GM19035 (cell line): ENCODE measurements around the gene C3orf85.

Experiments used
- ATAC-seq: cut with Tn5 transposase; IDR thresholded peaks from one replicate; pipeline ENCODE4 v1.9.1; 2021; ENCODE audit not compliant: unreplicated experiment

Gene C3orf85

DNA sequence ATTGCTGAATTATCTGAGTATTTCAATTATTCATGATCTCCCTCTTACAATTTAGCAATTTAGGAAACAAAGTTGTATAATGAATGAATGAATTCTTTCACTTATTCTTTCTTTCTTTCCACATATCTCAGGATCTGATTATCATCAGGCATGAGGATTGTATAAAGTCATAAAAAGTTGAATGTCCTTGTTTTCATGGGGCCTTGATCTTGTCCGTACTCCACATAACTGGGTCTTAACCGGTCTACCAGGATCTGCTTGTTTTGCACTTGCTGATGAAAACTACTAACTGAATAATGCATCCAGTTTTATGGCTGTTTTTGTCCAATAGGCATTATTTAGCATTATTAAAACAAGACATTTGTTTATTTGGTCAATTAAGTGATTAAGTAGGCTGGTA, 12.6 kb downstream of the C3orf85 start:
- ATAC-seq = no peak

DNA sequence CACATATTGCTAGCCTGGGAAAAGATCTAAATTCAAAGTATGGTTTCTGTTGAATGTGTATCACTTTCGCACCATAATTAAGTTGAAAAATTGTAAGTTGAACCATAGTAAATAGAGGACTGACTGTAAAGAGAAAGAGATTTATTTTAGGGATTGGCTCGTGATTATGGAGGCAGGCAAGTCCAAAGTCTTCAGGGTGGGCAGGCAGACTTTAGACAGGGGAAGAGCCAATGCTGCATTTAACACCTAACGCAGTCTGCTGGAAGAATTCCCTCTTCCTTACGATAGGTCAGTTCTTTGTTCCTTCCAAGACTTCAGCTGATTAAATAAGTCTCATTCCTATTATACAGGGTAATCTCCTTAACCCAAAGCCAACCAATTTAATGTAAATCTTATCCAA, 15.8 kb downstream of the C3orf85 start:
- ATAC-seq = no peak

DNA sequence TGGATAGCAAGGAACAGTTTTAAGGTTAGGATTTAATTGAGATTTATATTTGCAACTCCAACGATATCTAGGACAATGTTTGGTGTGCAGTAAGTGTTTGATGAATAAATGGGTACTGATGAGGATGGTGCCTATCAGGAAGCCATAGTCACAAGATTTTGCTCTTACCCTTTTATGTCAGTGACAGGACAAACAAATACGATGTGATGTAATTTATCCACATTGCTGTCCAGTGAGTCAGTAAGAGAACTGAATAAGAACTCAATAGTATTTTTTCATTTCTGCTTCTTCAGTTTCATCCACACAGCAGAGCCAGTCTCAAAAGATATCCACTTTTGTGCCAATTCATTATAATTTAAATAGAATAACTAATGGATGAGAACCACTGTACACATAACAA, 18.5 kb downstream of the C3orf85 start:
- no peak for ATAC-seq

DNA sequence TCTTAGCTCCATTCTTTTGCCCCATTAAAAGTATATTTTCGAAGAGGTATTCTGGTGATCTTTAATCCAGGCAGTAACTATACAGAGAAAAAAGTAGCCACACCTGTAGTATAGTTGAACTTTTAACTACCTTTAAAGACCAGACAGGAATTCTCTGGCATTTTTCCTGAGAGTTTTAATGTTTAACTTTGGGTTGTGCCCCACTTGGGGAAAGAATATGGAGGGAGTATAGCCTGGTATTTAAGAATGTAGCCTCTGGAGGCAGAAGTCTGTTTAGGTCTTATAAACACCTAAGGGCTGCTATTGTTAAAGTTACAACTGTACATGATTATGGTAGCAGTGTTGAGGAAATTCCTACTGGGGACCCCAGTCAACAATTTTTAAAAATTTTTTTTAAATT, 19.3 kb downstream of the C3orf85 start:
- ATAC-seq = no peak

DNA sequence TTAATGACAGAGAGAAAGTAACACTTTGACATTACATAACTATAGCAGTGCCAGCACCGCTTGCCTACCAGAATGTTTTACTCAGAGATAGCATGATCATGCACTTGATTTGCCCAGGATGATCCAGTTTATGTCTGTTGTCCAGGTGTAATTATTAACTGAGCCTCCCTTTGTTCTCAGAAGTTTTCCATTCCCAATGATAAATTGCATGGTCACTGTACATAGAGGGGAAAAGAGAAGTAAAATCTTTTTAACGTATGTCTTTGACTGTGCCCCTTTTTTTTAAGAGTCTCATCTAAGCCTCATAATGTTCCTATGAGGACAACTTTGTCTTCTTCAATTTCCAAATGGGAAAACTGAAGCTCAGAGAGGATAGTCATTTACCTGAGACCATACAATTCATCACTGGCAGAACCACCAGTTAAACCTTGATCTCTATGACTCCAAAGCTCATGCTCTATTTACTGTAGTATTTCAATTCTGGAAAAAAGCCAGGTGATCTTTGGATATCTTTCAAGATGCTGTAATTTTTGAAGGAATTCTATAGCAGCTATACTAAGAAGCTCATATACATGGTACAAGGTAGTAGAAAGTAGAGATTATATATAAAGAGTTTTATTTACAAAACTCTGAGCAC, 25.1 kb downstream of the C3orf85 start:
- ATAC-seq = no peak

DNA sequence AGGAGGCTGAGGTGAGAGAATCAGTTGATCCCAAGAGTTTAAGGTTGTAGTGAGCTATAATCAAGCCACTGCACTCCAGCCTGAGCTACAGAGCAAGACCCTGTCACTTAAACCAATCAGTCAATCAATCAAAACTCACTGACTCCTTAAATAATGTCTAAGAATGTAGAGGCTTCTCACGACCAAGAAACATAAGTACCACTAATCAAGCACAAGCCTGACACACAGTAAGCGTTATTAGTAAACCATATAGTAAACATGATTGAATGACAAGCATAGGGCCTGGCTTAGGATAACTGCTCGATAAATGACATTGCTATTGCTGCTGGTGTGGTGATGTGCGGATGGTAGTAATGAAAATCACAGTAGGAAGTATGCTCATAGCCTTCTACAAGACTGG, 29.4 kb downstream of the C3orf85 start:
- no peak for ATAC-seq

DNA sequence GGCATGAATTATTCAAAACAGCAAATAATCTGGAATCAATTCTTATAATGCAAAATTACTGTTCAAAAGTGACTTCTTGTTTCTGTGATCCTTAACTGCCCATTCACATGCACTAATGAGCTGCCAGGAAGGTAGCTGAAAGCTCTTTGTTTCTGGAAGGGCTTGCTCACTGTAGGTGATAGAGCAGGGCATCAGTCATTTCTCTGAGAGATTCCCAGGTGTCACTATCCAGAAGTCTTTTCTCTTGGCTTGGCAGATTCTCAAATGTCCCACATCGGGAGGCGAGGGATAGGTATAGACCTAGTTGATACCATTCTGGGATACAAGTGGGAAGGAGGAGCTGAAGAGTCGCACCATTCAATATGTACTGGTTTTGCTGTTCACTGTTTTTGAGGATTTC, 35.0 kb downstream of the C3orf85 start:
- ATAC-seq = no peak

DNA sequence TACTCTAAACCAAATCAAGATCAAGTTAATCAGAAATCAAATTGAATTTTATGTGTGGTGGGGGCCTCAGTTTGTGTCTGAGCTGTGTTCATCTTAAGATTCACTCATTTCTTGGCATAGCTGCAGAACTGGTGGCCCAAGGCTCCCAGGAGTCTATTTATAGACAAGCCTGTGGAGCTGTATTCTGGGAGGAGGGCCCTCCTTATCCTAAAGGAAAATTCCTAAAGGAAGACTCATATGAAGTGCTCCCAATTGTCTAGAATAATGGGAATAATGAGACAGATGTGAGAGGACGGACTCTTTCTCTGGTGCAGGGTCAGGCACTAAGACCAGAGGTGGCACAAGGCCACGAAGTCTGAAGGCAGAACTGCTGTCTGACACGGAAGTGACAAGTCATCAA, 38.9 kb downstream of the C3orf85 start:
- ATAC-seq = no peak

DNA sequence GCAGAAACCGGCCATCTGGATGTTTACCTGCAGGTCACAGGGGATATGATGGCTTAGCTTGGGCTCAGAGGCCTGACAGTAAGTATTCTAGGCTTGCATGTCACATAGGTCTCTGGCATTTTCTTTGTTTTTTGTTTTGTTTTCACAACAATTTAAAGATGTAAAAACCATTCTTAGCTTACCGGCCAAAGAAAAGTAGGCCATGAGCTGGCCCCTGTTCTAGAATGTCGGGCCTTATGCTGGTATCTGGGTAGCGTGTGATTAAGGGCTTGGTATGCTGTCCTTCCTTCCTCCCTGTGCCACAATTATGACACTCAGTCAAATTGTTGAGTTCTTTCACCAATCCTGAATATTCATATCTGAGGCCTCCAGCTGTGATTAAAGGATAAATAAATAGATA, 40.2 kb downstream of the C3orf85 start:
- no peak for ATAC-seq

DNA sequence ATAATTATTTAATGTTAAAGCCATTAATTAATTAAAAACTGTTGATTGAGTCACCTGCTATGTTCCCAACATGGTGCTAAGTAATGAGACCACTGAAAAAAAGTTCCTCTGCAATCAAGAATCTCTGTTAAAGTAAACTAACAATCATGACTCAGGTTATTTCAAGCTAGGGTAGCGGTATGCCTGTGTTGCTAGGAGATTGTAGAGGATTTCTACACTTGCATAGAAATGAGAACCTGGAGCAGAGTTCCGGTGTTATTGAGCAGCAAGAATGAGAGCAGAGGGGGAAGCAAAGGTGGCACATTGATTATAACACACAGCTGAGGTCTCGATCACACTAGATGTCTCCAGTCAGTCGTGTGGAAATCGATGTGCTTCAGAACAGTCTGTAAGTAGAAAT, 41.4 kb downstream of the C3orf85 start:
- ATAC-seq = no peak

DNA sequence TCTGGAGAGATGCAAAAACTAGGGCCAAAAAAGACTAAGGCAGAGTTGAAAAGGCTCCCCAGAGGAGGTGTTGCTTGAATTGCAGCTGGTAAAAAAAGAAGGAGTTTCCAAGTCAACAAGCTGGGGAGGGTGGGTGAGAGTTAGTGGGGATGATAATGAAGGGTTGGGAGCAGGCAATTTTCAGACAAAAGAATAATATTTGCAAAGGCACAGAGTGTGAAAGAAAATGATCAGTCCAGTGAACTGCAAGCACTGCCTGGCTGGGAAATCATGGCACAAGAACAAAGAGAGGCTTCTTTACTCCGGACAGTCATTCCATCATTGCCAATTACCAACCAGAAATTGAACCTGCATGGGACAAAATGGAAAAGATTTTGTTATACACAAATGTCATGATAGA, 42.2 kb downstream of the C3orf85 start:
- ATAC-seq = no peak

DNA sequence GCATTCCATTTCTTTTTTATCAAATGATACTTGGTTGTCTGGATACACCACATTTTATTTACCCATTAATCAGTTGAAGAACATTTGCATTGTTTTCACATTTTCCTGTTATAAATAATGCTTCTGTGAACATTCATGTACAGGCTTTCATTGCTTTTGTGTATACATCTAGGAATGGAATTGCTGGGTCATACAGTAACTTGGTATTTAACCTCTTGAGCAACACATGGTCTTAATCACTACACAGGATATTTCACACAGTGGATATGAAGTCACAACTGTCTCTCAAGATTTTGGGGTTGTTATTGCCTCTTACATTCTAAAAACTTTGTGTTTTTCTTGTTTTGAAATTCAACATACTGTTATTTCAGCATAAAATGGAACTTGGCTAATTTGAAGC, 48.2 kb downstream of the C3orf85 start:
- ATAC-seq = no peak

DNA sequence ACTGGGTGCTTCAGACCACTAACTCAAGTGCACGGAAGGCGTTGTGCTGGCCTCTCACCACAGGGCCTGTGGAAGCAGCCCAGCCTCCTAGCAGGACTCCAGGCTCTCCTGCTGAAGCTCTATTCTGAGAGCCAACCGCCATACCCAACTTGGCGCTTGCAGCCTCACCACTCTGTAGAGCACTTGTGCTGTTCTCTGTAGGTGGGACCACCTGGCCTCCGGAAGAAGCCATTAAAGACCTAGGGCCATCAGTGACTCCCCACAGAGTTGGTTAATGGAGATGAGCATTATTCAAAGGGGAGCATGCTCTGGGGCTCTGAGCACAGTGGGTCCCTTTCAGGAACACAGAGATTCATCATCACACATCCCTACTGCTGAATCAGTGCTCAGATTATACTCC, 50.9 kb downstream of the C3orf85 start:
- no peak for ATAC-seq

DNA sequence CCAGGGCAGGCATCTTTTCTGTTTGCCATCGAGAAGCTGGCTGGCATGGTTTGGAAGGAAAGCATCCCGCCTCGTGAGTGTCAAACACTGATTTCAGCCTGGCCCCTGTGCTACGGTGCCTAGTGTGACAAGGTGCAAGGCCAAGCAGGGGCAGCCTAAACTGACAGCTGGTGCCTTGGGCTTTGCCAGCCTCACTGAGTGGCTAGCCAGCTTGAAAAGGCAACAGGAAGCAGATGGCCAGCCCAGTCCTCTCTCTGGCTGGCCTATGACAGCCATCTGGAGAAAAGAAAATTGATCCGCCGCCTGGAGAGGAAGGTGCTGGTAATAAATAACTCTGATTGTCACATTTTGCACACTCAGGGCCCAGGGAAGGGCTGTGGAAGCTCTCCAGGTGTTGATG, 52.2 kb downstream of the C3orf85 start:
- no peak for ATAC-seq

DNA sequence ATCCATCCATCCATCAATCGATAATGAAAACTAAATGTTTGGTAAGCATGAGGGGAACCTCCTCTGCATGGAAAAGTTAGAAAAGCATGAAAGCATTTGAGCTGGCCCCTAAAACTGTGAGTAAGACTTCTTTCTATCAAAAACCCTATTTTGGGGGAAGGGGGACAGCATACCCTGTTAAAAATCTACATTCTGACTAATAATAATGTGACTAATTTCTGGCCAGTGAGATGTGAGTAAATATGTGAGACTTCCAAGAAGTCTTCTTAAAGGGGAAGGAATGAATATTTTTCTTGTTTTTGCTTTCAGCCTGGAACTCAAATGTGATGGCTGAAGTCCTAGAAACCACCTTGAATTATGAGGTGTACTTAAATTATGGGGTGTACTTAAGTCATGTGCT, 54.9 kb downstream of the C3orf85 start:
- ATAC-seq = no peak

DNA sequence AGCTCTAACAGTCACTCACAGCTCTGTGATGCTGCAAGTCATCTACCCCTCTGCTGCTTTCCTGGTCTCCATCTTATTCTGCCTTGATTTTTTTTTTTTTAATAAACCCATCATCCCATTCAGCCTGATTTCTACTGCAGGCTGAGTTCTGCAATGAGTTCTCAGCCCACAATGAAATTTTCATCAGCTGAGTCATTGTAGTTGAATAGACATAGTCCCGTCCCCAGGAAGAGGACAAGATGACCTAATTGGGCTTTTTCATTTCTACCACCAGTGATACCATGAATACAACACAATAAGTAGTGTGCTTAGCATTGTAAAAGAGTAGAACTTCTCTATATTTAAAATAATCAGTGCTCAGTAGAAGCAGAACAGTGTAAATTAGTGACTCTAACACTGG, 59.3 kb downstream of the C3orf85 start:
- no peak for ATAC-seq
